Measurements from ENCODE around the gene SUPT4H1. TPM values are rescaled to one million over a fixed set of nuclear protein-coding genes. Genes with fewer than 3 reads are reported as not detected.
A peak's percentile ranks its signal among the peaks of the same experiment; 100 is the strongest.

The SUPT4H1 gene
- total and polyA plus RNA-seq, 7 donors = 50.5 to 114 (median 65.3) TPM

DNA sequence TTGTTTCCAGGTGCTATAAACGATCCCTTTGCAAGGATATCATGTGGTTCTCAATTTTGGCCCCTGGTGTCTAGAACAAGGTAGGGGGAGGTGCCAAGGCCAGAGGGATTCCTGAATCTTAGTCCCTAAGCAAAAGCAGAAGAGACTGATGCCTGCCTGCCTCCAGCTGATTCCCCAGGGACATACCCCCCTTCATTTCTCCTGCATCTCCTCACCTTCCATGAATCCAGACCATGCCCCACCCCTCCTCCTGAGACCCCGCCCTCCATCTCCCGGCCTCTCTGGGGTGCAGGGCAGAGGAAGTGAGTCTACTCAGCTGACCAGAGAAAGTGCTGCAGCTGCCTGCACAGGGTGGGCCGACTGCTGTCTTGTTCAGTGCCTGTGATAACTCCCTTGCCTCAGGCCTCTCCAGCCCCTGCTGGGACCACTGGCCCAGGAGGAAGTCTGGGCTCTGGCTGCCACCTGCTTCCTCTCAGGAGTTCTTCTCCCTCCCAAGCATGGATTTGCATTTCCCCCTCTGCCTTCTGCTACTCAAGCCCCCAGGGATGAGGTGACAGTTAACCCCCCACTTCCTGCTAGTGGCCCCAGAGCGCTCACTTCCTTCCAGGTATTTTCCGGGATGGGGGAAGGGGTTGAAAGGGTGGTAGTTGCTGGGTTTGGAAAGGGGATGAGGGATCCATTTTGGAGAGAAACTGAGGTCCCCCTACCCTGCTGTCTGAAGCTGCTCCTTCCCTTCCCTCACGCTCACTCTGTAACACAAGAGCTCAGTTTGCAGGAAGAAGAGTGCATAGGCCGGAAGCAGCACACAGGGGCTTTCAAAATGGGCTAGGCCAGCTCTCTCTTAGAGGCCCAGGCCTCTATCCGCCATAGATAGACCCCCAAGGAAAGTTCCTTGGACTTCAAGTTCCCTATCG lies 12.9 kb downstream of the SUPT4H1 start:
- Histone ChIP-seq H3K9me3 (no peaks in the 10 kb centered on the region), H3K27me3 (peaks cover 0 to 17% (median 0%) of the 10 kb centered on the region in 3 donors), H3K36me3 (peaks cover 0 to 9% (median 0%) of the 10 kb centered on the region in 4 donors), H3K27ac (peak overlapping the region; percentile 68 to 88 (median 78)), H3K4me3 (peak overlapping the region in 2 of 4 donors; percentile 1 to 20), H3K4me1 (peaks cover 0 to 38% (median 31%) of the 10 kb centered on the region in 4 donors)
- DNase-seq = peak; percentile 80
- TF ChIP-seq POLR2A (IDR thresholded peaks at IDR 0.05) = peak in 1 of 2 donors; percentile 25
- peak in 2 of 4 donors; percentile 39 to 51 for TF ChIP-seq POLR2AphosphoS5 (IDR thresholded peaks at IDR 0.05)
- no peak for TF ChIP-seq EP300 (IDR thresholded peaks at IDR 0.05)
- intact Hi-C loops (cut with DNase I) = no loop called here
- WGBS, 2 donors = 30 to 41% methylated on average over 10 of the region's 10 CpGs

DNA sequence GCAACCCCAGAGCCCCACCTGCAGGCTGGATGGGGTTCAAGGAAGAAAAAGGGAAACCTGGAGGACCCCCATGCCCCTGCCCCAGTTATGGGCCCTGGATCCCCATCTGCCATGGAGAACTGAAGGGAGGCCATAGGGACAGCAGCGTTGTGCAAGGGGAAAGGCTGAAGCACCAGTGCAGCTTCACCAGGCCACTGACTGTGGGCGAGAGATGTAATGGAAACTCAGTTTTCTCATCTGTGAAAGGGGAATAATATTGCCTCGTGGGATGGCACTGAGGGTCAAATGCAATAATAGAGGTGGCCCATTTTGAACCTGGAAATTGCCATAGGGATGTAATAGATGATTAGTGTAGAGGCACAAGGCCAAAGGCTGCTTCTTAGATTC lies 13.6 kb downstream of the SUPT4H1 start:
- no peak for DNase-seq
- Histone ChIP-seq H3K4me1 (peaks cover 0 to 38% (median 30%) of the 10 kb centered on the region in 4 donors), H3K36me3 (peaks cover 0 to 2% (median 0%) of the 10 kb centered on the region in 4 donors), H3K9me3 (no peaks in the 10 kb centered on the region), H3K27me3 (peaks cover 0 to 18% (median 0%) of the 10 kb centered on the region in 3 donors), H3K4me3 (no peak overlapping the region), H3K27ac (peak overlapping the region; percentile 68 to 88 (median 78))
- 50 to 58% methylated on average over 3 of the region's 3 CpGs for WGBS, 2 donors
- intact Hi-C loops (cut with DNase I) = no loop called here
- TF ChIP-seq POLR2AphosphoS5 (IDR thresholded peaks at IDR 0.05) (no peak), EP300 (IDR thresholded peaks at IDR 0.05) (no peak), POLR2A (IDR thresholded peaks at IDR 0.05) (no peak)
- TF ChIP-seq, protein P1, sequence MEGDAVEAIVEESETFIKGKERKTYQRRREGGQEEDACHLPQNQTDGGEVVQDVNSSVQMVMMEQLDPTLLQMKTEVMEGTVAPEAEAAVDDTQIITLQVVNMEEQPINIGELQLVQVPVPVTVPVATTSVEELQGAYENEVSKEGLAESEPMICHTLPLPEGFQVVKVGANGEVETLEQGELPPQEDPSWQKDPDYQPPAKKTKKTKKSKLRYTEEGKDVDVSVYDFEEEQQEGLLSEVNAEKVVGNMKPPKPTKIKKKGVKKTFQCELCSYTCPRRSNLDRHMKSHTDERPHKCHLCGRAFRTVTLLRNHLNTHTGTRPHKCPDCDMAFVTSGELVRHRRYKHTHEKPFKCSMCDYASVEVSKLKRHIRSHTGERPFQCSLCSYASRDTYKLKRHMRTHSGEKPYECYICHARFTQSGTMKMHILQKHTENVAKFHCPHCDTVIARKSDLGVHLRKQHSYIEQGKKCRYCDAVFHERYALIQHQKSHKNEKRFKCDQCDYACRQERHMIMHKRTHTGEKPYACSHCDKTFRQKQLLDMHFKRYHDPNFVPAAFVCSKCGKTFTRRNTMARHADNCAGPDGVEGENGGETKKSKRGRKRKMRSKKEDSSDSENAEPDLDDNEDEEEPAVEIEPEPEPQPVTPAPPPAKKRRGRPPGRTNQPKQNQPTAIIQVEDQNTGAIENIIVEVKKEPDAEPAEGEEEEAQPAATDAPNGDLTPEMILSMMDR (IDR thresholded peaks at IDR 0.05) = no peak

DNA sequence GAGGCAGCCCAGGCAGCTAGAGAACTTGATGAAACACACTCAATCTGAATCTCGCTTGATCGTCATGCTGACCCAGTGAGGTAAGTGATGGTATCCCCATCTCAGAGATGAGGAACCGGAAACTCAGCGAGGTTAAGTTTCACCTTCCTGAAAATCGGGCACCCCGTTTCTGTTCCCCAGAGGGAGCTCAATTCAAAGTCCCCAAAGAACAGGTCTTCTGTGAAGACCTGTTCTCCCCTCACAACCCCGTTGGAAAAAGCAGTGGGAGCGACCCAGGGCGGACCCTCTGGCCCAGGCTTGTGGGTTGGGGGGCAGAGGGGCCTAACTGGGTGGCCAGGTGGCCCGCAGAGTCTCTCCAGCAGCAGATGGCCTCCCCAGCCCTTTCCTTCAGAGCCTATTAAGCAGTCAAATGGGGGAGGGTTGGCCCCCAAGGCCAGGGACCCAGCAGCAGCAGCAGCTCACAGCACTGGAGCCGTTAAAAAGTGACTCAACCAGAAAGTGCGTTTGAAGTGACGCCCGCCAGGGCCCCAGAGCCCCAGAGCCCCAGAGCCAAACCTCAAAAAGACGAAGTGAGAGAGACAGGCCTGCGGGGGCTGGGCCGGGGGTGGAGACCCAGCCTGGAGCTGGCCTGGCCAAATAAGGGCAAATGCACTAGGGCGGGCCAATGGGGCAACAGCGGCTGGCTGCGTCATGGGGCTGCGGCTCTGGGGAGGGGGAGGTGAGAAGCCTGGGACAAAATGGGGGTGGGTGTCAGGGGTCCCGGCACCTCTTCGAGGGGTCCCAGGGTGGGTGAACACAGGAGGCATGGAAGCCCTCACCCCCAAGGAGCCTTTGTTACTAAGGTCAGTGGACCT lies 14.2 kb downstream of the SUPT4H1 start:
- DNase-seq = peak; percentile 90
- peaks cover 0 to 38% (median 30%) of the 10 kb centered on the region in 4 donors for H3K4me1 ChIP-seq
- peaks cover 0 to 24% (median 0%) of the 10 kb centered on the region in 3 donors for H3K27me3 ChIP-seq
- 19 to 33% methylated on average over 23 of the region's 23 CpGs for WGBS, 2 donors
- TF ChIP-seq, protein P1 (IDR thresholded peaks at IDR 0.05) = no peak
- TF ChIP-seq EP300 (IDR thresholded peaks at IDR 0.05) (peak in 1 of 4 donors; percentile 24), POLR2AphosphoS5 (IDR thresholded peaks at IDR 0.05) (peak in 3 of 4 donors; percentile 48 to 59 (median 53)), POLR2A (IDR thresholded peaks at IDR 0.05) (peak in 1 of 2 donors; percentile 13)
- intact Hi-C loops (cut with DNase I) = no loop called here
- H3K27ac ChIP-seq = peak overlapping the region; percentile 68 to 88 (median 78)
- peak overlapping the region in 3 of 4 donors; percentile 2 to 14 (median 8) for H3K4me3 ChIP-seq
- no peaks in the 10 kb centered on the region for H3K36me3 ChIP-seq
- no peaks in the 10 kb centered on the region for H3K9me3 ChIP-seq

DNA sequence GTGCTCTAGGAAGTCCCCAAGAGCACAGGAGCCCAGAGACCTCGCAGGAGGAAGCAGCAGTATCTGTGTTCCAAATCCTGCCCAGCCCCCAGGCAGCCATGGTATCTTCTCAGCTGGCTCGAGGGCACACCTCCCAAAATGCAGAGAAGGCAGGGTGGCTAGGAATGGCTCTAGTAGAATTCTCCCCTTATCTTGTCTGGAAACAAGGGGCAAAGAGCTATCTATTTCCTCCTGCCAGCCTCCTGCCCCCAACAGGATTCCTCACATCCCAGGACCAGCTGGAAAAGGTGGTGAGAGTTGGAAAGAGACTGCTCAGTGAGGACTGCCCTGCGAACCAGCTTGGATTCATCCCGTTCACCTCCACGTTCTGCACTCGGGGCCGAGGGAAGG lies 14.8 kb downstream of the SUPT4H1 start:
- Histone ChIP-seq H3K4me1 (peaks cover 0 to 38% (median 30%) of the 10 kb centered on the region in 4 donors), H3K27ac (peak overlapping the region; percentile 68 to 88 (median 78)), H3K27me3 (peaks cover 0 to 29% (median 0%) of the 10 kb centered on the region in 3 donors), H3K36me3 (no peaks in the 10 kb centered on the region), H3K9me3 (no peaks in the 10 kb centered on the region), H3K4me3 (peak overlapping the region in 2 of 4 donors; percentile 8 to 14)
- intact Hi-C loops (cut with DNase I) = no loop called here
- 26 to 37% methylated on average over 7 of the region's 7 CpGs for WGBS, 2 donors
- TF ChIP-seq EP300 (IDR thresholded peaks at IDR 0.05) = no peak
- no peak for TF ChIP-seq POLR2AphosphoS5 (IDR thresholded peaks at IDR 0.05)
- DNase-seq = no peak

DNA sequence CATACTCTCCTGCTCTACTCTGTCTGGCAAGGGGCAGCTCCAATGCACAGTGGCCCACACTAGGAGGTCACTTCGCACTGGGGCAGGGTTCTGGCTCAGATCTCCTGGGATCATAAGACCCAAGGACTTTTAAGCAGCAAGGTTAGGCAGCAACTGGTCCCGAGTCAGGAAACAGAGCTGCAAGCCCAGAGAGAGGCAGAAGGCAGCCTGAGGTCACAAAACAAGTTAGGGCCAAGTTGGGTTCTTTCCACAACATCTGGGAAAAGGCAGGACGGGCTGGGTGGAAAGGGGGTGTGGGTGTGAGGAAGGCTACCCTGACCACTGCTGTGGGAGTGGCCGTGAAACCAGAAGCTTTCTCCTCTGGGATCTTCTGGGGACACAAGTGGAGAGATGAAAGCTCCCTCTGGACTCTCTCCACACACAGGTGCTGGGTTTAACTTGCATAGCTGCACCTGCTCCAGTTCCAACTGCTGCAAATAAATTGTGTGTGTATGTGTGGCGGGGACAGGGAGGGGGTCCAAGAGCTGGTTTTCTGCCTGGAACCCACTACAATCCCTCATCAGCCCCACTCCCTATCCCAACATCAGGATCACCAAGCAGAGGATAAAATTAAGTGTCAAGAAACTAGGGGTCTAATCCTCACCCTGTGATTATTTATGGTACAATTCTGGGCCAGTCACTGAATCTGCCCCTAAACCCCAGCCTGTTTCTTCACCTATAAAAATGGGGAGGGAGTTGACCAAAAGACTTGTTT lies 15.4 kb downstream of the SUPT4H1 start:
- H3K36me3 ChIP-seq = no peaks in the 10 kb centered on the region
- TF ChIP-seq POLR2AphosphoS5 (IDR thresholded peaks at IDR 0.05) (peak in 1 of 4 donors; percentile 11), EP300 (IDR thresholded peaks at IDR 0.05) (no peak)
- H3K9me3 ChIP-seq = no peaks in the 10 kb centered on the region
- no peak overlapping the region for H3K4me3 ChIP-seq
- peaks cover 0 to 32% (median 0%) of the 10 kb centered on the region in 3 donors for H3K27me3 ChIP-seq
- H3K27ac ChIP-seq = peak overlapping the region; percentile 68 to 88 (median 78)
- peaks cover 0 to 38% (median 30%) of the 10 kb centered on the region in 4 donors for H3K4me1 ChIP-seq
- 29 to 41% methylated on average over 5 of the region's 5 CpGs for WGBS, 2 donors
- DNase-seq = peak; percentile 72
- intact Hi-C loops (cut with DNase I) = no loop called here

Data from sigmoid colon (tissue), 7 donors.